ENCODE data around the gene HSF4.
A peak's percentile ranks its signal among the peaks of the same experiment; 100 is the strongest.

The HSF4 gene

DNA sequence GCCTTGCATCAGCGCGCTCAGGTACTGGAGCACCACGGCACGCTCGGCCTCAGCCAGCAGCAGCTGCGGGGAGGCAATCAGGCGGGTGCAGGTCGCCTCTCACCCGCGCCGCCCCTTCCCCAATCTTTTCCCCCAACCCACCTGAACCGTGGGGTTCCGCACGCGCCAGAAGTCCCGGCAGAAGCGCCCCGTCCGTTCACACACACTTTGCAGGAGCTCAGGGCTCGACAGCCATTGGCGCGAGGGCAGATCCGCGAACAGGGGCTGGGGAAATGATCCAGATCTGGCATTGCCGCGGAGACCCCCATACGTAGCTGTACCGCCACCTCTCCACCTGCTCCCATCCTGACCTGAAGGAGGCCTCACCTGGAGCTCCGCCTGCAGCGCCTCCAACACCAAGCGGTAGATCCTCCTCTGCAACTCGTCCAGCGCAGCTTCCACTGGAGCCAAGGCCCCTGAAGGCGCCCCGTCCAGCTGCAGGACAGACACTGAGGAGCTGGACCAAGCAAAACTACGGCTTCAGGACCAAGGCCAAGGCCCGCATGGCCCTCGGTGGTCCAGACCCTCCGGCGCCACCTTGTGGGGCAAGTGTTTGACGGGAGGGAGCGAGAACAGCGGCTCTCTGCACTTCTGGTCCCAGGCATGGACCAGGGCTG is 20.6 kb downstream of the HSF4 start:
- DNase-seq (ENCODE audit: low spot score), result peak; percentile 91

DNA sequence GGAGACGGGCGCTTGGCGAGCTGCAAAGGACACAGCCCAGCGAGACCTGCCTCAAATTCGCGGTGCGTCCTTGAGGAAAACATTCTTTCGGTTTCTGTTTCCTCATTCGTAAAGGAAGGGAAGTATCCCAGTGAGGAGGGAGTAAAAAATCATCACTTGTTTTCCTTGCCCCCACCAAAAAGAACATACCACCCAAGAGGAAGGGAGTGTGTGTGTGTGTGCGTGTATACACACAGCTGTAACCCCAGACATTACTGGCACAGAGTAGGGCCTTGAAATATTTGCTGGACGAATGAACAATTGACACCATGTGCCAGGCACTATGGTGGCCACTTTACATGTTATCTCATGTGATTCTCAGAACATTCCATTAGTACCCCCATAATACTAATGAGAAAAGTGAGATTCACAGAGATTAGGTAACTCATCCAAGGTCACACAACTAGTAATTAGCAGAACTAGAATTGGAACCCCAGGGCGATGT is 21.1 kb downstream of the HSF4 start:
- no peak for DNase-seq (ENCODE audit: low spot score)

DNA sequence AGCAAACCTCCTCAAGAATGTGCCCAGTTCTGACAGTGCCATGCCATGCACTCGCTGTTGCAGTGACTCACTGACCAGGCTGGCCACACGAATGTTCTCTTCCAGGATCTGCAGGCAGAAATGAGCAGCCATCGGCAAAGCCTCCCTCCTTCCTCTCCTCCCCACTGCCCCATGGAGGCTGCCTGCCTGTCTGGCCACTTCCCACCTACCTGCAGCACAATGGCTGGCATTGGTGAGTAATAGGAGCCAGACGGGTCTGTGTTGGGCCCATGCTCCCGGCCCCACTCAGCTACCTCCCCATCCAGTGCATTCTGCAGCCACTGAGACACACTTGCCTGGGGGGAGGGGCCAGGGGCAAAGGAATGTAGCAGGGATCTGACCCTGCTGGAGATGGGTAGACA is 22.0 kb downstream of the HSF4 start:
- DNase-seq (ENCODE audit: low spot score), result no peak

DNA sequence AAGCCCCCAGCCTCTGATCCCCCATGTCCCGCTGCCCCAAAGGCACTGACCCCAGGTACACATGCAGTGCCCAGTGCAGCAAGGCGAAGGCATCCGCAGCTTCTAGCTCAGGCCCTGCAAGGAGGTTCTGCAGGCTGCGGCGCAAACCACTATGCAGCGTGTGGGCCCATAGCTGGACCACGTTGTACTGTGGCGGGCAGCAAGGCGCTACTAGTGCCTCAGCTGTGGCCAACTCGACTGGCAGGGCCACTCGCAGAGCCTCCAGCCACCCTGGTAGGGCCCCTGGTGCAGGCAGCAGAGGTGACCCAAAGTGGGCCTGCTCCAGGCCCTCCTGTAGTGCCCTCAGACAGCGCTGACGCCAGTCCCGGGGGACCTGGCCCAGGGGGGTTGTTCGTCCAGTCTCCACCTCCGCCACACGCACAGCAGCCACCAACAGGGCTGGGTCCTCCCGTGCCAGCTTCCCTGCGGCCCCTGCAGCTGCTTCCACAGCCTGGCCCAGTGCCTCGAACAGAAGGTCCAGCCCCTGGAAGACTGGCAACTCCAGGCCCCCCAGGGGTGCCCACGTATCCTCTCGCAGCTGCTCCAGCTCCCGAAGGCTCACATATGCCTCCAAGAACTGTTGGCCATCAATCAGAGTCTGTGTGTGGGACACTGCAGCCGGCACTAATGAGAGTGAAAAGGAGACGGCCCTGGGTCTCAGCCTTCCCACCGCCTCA is 22.8 kb downstream of the HSF4 start:
- DNase-seq (ENCODE audit: low spot score), result no peak

DNA sequence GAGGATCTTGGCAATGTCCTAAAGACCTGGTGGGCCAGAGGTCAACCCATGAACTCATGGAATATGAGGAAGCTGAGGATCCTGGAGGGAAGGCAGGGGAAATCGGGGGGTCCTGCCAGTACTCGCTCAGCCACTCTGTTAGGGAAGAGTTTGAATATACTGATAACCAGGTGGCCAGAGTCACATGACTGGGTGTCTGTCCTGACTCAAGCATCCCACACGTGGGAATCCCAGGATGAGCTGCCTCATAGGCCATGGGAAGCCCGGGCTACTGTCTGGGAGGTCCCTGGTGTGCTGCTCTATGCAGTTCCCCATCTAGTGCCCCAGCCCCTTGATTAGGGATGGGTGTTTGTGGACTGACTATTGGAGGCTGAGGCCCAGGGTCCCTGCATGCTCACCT is 23.8 kb downstream of the HSF4 start:
- no peak for DNase-seq (ENCODE audit: low spot score)

DNA sequence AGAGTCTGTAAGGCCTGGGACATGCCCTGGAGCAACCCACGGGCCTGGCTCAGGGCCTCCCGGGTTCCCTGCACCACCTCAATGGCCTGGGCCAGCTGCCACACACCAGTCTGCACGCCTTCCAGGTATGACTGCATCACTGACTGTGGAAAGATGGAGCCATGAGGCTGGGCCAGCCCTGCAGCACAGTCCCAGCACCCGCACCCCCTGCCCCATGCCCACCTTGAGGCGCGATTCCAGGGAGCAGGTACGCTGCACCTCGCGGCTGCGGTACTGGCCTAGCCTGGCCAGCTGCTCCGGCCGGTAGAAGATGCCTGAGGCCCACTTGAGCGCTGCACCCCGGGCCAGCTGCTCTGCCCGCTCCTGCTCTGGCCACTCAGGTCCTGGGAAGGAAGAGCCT is 24.3 kb downstream of the HSF4 start:
- DNase-seq (ENCODE audit: low spot score), result no peak

DNA sequence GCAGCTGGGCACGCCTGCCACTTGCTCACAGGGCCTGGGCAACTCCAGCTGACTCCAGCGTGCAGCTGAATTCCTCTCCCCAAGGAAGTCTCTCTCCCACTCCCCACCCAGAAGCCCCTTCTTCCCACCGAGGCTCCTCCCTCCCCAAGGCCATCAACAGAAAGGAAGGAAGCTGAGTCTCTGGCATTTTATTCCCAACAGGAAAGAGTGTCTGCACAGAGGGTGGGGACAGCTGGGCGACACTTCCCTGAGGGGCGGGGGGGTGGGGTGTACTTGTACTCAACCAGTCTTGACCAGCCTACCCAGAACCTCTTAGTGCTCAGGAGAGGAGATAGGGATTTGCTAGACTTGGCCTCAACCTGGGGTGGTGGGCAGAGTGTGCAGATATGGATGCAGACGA is 25.5 kb downstream of the HSF4 start, which contains the start of gene EXOC3L1:
EXOC3L1 (minus strand) TSS at position 96 of the 400 bp plus-strand sequence. CDS start 460 bp downstream, outside the sequence.
- no peak for DNase-seq (ENCODE audit: low spot score)

DNA sequence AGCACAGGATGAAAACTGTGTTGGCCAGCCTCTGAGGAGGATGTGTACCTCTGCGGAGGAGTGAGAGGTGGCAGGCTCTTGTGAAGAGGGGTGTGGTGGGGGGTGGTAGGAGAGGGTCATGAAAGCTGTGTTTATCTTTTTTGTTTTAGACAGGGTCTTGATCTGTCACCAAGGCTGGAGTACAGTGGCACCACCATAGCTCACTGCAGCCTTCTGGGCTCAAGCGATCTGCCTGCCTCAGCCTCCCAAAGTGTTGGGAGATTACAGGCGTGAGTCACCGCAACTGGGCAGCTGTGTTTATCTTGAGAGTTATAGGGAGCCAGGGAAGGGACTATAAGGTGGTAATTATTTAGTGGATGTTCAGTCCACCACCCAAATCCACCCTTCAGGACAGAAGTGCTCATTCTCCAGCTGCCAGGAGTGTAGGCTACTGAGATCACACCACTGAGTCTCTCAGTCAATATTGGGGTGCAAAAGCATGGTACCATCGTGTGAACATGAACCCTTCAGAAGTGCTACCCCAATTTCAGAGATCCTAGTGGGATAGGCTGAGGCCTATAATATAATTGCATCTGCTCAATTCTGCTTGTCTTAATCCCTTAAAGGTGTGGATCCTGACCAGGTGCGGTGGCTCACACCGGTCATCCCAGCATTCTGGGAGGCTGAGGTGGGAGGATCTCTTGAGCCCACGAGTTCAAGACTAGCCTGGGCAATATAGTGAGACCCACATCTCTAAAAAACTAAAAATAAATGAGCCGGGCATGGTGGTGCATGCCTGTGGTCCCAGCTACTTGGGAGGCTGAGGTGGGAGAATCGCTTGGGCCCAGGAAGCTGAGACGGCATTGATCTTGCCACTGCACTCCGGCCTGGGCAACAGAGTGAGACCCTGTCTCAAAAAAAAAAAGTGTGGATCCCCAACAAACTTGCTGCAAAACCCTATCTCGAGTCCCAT is 26.2 kb downstream of the HSF4 start:
- no peak for DNase-seq (ENCODE audit: low spot score)

DNA sequence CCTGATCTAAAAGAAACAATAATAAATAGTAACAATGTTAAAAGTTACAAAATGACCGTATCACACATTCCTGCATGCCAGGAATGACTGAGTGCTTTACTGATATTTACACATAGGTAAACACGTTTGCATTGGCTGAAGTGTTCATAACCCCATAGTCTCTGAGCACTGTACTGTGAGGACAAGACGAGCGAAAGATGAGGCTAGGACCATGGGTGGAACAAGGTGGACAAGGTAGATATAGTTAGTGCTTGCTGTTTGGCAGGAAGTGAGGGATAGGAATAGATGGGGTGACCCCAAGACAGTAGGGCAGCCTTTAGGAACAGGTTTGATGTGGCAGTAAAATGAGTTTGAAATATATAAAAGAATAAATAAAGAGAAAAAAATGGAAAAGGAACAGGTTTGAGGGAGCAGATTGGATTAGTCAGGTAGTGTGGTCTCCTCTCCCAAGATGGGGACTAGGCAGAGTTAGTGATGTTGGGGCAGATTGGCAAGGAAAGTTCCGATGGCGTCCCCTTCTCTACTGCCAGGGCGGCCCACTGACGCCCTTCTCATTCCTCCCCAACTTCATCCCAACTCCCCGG is 27.0 kb downstream of the HSF4 start:
- no peak for DNase-seq (ENCODE audit: low spot score)

DNA sequence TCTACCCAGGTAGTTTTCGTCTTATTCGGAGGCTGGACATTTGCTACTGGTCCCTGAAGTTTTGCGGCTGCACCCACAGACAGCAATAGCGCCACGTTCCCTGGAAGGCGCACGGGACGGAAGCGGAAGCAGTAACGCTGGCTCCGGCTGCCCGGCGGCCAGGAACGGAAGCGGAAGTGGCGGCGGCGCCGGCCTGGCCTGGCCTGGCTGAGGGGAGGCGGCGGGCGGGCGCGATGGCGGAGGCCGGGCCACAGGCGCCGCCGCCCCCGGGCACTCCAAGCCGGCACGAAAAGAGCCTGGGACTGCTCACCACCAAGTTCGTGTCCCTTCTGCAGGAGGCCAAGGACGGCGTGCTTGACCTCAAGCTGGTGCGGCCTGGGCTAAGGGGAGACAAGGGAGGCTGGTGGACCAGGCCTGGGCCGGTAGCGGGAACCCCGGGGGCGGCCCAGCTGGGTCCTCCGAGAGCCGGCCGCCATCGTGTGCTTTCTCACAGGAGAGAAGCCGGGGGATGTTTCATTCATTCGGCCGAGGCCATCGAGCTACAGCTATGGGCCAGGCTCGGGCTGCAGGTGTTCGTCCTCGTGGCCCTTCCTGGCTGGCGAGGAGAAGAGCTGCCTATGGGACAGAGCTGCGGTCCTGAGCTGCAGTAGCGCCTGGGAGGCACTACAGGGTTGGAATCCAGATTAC is 27.6 kb downstream of the HSF4 start, which contains the start of gene E2F4:
E2F4 (plus strand) TSS at position 161 of the 687 bp plus-strand sequence; CDS start at position 234, 73 bp downstream.
- peak; percentile 97 for DNase-seq (ENCODE audit: low spot score)

DNA sequence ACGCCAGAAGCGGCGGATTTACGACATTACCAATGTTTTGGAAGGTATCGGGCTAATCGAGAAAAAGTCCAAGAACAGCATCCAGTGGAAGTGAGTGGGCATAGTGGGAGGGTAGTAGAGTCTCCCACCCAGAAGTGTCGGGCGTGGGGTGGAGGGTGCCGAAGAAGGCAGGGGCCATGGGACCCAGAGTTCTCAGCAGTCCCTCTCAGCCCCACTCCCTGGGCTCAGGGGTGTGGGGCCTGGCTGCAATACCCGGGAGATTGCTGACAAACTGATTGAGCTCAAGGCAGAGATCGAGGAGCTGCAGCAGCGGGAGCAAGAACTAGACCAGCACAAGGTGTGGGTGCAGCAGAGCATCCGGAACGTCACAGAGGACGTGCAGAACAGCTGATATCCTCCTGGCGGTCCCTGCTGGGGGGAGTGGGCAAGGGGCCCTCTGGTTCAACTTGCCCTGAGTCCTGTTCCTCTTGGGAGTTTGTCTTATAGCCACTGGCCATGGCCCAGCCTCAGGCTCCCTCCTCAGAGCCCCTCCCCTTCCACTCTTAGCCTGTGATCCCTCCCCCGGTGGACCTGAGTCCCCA is 28.3 kb downstream of the HSF4 start:
- no peak for DNase-seq (ENCODE audit: low spot score)

DNA sequence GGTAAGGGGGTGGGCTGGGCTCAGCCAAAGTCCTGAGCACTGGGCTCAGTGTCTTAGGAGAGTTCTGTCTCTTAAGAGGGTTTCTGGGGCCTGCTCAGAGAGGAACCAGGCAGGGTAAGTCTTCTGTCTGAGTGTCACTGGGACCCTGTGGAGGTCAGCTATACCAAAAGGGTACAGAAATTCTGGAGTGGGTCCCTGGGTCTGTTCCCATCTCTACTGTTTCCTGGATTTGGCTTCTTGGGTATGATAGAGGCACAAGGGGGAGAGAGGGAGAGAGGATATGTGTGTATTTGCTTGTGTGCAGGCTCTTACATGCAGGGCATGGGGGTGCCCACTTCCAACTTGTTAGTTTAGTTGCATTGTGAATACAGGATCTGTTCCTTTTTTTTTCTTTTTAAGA is 29.0 kb downstream of the HSF4 start:
- no peak for DNase-seq (ENCODE audit: low spot score)

DNA sequence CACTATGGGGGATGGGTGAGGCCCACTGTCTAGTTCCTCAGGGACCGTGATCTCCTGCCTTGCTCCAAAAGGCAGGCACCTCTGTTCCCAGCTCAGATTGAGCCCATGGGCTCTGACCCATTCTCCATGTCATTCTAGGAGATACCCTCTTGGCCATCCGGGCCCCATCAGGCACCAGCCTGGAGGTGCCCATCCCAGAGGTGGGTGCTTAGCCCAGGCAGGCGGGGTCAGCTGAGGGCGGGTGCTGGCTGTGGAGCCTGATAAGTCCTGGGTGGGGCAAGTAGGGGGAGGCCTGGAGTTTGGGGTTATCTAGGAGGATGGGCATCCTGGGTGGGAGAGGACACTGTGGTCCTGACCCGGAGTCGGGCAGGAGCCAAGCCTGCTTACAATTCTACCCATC is 29.7 kb downstream of the HSF4 start:
- DNase-seq (ENCODE audit: low spot score), result no peak

DNA sequence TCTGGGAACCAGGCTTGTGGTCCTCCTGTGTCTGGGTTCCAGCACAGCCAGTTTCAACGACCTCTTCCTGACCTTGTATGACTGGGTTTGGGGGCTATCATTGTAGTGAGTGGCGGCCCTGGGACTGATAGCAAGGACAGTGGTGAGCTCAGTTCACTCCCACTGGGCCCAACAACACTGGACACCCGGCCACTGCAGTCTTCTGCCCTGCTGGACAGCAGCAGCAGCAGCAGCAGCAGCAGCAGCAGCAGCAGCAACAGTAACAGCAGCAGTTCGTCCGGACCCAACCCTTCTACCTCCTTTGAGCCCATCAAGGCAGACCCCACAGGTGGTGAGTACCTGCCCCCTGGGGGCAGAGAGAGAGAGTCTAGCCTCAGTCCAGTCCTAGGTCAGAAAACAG is 31.1 kb downstream of the HSF4 start:
- DNase-seq (ENCODE audit: low spot score), result no peak

DNA sequence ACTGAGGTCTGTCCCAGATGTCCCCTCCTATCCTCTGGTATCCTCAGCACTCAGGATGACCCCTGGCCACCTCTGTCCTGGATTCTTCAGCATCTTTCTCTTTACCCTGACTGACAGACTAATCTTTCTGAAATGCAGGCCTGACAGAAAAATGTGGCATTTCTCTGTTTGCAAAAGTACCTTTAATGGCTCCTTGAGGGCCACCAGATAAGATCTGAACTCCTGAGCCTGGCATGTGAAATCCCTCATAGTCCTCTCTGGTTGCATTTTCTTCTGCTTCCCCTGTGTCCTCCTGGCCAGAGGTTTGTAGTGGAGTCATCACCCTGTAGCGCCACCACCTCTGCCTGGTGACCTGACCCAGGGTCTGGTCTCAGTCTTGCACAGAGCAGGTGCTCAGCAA is 32.3 kb downstream of the HSF4 start:
- DNase-seq (ENCODE audit: low spot score), result no peak

DNA sequence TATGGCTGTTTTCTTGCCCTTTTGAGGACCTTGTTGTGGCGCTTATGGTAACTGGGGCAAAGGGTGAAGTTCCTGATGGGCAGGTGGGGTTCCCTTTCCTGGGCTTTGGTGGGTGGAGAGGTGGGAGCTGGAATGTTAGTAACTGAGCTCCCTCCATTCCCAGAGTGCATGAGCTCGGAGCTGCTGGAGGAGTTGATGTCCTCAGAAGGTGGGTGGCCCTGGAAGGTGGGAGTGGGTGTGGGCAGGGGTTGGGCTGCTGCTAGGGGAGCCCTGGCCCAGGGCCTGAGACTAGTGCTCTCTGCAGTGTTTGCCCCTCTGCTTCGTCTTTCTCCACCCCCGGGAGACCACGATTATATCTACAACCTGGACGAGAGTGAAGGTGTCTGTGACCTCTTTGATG is 33.2 kb downstream of the HSF4 start:
- no peak for DNase-seq (ENCODE audit: low spot score)

DNA sequence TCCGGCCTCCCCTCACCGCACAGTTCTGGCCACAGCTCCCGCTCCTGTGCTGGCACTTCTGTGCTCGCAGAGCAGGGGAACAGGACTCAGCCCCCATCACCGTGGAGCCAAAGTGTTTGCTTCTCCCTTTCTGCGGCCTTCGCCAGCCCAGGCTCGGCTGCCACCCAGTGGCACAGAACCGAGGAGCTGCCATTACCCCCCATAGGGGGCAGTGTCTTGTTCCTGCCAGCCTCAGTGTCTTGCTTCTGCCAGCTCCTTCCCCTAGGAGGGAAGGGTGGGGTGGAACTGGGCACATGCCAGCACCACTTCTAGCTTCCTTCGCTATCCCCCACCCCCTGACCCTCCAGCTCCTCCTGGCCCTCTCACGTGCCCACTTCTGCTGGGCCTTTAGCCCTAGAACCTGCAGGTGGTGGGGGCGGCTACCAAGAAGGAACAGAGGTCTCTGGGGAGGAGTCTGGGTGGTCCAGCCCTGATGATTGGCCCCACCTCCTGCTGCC is 33.7 kb downstream of the HSF4 start:
- peak; percentile 75 for DNase-seq (ENCODE audit: low spot score)

DNA sequence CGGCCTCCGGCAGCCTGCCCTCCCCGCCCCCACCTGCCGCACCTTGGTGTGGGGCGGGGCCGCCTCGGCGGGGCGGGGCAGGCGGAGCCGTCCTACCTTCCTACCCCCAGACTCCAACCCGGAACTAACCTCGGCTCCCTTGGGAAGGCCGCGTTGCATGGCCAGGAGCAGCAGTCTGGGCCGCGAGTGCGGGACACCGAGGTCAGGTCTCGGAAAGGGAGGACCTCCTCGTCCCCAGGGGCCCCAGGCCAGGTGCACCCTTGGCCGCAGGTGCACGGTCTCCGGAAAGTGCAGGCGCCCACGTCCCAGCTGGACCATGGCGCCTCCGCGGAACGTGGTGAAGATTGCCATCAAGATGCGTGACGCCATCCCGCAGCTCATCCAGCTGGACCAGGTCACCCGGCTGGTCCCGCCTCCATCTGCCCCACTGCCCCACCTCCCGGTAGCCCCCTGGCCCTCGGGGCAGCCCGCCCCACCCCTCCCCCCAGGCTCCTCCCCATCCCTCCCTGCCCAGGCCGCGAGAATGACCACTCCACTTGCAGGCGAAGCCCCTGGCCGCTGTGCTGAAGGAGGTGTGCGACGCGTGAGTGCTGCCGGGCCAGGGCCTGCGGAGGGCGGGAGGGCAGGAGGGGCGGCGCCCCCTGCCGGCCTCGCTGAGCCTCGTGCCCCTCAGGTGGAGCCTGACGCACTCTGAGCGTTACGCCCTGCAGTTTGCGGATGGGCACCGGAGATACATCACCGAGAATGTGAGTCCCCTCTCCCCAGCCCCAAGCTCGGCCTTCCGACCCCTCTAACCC is 34.7 kb downstream of the HSF4 start, which contains the start of gene ELMO3:
ELMO3 (plus strand) TSS at position 121 of the 797 bp plus-strand sequence; CDS start at position 317, 196 bp downstream.
- peak; percentile 39 for DNase-seq (ENCODE audit: low spot score)

DNA sequence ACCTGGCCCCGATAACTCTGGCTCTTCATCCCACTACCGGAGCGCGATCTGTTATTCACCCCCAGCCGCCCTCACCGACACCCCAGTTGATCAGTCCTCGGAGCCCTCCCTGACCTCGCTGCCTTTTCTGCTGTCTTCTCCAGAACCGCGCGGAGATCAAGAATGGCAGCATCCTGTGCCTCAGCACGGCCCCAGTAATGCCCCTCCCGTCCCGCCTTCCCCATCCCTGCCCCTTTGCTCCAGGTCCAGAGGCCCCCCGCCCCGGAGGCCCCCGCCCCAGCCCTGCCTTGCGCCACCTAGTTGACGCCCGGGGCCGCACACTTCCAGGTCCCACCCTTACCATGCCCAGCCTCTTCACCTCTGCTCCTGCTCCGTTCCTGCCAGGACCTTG is 35.3 kb downstream of the HSF4 start:
- no peak for DNase-seq (ENCODE audit: low spot score)

DNA sequence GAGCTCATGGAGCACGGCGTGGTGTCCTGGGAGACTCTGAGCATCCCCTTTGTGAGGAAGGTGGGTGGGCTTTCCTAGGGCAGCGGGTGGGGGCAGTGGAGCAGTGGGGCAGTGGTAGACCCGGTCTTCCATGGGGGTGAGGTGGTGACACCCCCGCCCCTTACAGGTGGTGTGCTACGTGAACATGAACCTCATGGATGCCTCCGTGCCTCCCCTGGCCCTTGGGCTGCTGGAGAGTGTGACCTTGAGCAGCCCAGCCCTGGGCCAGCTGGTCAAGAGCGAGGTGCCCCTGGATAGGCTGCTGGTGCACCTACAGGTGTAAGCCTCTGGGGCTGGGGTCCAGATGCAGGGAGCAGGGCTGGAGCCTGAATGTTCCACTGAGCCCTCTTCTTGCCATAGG is 35.9 kb downstream of the HSF4 start:
- DNase-seq (ENCODE audit: low spot score), result no peak

Data from GM03348 (cell line).